HepG2 (cell line): ENCODE results near the gene TASOR.

Source experiments
- ELF4 ChIP-seq: sonication (generic); formaldehyde crosslinking; IDR thresholded peaks from 2 replicates; pipeline ENCODE4 v1.5.0; 2020; ENCODE audit warnings: missing genetic modification reagents, mild to moderate bottlenecking, moderate library complexity, borderline replicate concordance
- ESRRA ChIP-seq: sonication (generic); formaldehyde crosslinking; IDR thresholded peaks from 2 replicates; pipeline ENCODE4 v1.5.1; 2020; ENCODE audit warnings: mild to moderate bottlenecking, low read depth, missing genetic modification reagents
- JUN ChIP-seq: sonication (generic); formaldehyde crosslinking; IDR thresholded peaks from 2 replicates; pipeline ENCODE4 v1.4.0; 2020; ENCODE audit warnings: mild to moderate bottlenecking, missing genetic modification reagents
- JUND ChIP-seq: sonication (generic); formaldehyde crosslinking; IDR thresholded peaks from 2 replicates; pipeline ENCODE4 v1.8.0; 2022; ENCODE audit warnings: mild to moderate bottlenecking, missing genetic modification reagents
- MXI1 ChIP-seq: IDR thresholded peaks from 3 replicates; pipeline ENCODE4 v1.6.1; 2012; ENCODE audit warnings: low read depth, low read length, inconsistent platforms, borderline replicate concordance
- SIN3A ChIP-seq: IDR thresholded peaks from 2 replicates; pipeline ENCODE4 v1.6.1; 2011; ENCODE audit warnings: low read depth, mild to moderate bottlenecking, control low read depth, low read length, borderline replicate concordance
- SNAPC2 ChIP-seq: sonication (generic); formaldehyde crosslinking; IDR thresholded peaks from 2 replicates; pipeline ENCODE4 v1.8.1; 2022; ENCODE audit warnings: mild to moderate bottlenecking, missing genetic modification reagents
- ZBTB21 ChIP-seq: sonication (generic); formaldehyde crosslinking; IDR thresholded peaks from 2 replicates; pipeline ENCODE4 v1.4.0; 2020; ENCODE audit warnings: missing genetic modification reagents
- ZBTB7A ChIP-seq: sonication (generic); formaldehyde crosslinking; IDR thresholded peaks from 2 replicates; pipeline ENCODE4 v1.8.0; 2022; ENCODE audit warnings: mild to moderate bottlenecking, missing genetic modification reagents

- TF ChIP-seq MXI1 = no peak
- no peak for TF ChIP-seq ELF4
- no peak for TF ChIP-seq JUND
- no peak for TF ChIP-seq JUN (CRISPR knock-in tag)
- no peak for TF ChIP-seq ZBTB21 (CRISPR knock-in tag)
- TF ChIP-seq SNAPC2 (CRISPR knock-in tag) = no peak
- no peak for TF ChIP-seq ESRRA
- TF ChIP-seq ZBTB7A (CRISPR knock-in tag) = no peak
- no peak for TF ChIP-seq SIN3A
These were observed 5.8 kb downstream of the TASOR start for GRCh38 chr3:56677286-56677685.
